Endothelial cell of umbilical vein (primary cell): ENCODE measurements around the gene DENND1A. TPM values are rescaled to one million over a fixed set of nuclear protein-coding genes. Genes with fewer than 3 reads are reported as not detected.

Experiments
- BruUV-seq: library from RNA; stranded (reverse); fragments of 400-500 nt; replicated peaks from 2 replicates; lab custom pipeline; 2021; lab: Mats Ljungman, UMichigan
- CTCF ChIA-PET: fragments of 300-600, 350-600 bp; sonication (Branson Sonifier 250); formaldehyde crosslinking; loops from one replicate; lab custom pipeline; 2021; ENCODE audit warnings: antibody characterized with exemption, inconsistent platforms; lab: Charles Lee
- POLR2A ChIA-PET: fragments of 300-600, 350-600 bp; sonication (Branson Sonifier 250); formaldehyde crosslinking; loops from one replicate; lab custom pipeline; 2021; ENCODE audit warnings: antibody characterized with exemption, inconsistent platforms; lab: Charles Lee
- DNase-seq: peaks from one replicate; pipeline ENCODE4 v3.0.0-alpha.2; 2011; ENCODE audit warnings: low read depth, low spot score
- FAIRE-seq: peaks from 2 replicates; lab custom pipeline; 2011; peaks lifted over from hg19 to GRCh38; lab: Jason Lieb, UNC
- H2AFZ ChIP-seq: 2 replicates; pipeline ENCODE4 v1.6.0; 2012; ENCODE audit warnings: low read depth, low read length, control low read depth, inconsistent platforms
- H3K27ac ChIP-seq: 2 replicates; pipeline ENCODE4 v1.5.1; 2011; ENCODE audit warnings: low read depth, mild to moderate bottlenecking, control low read depth, low read length, moderate library complexity; ENCODE audit not compliant: insufficient read depth
- H3K27me3 ChIP-seq, 2 experiments: 2 replicates each; pipeline versions ENCODE4 v1.6.0 to v1.6.1; 2011; ENCODE audit warnings: low read length in 2 of 2, mixed read lengths in 1 of 2; ENCODE audit not compliant: control insufficient read depth in 2 of 2, insufficient read depth in 2 of 2
- H3K36me3 ChIP-seq, 2 experiments: 2 replicates in 1 of 2; 3 replicates in 1 of 2; pipeline ENCODE4 v1.5.1; 2011; ENCODE audit warnings: low read length in 2 of 2, mild to moderate bottlenecking in 1 of 2, moderate library complexity in 1 of 2; ENCODE audit not compliant: control insufficient read depth in 2 of 2, insufficient read depth in 2 of 2; ENCODE audit errors: extremely low read depth in 1 of 2
- H3K4me1 ChIP-seq: 3 replicates; pipeline ENCODE4 v1.5.1; 2011; ENCODE audit warnings: mild to moderate bottlenecking, low read length; ENCODE audit not compliant: control insufficient read depth, insufficient read depth; ENCODE audit errors: extremely low read depth
- H3K4me2 ChIP-seq: 2 replicates; pipeline ENCODE4 v1.6.1; 2011; ENCODE audit warnings: low read length, control low read depth, mixed read lengths; ENCODE audit not compliant: insufficient read depth
- H3K4me3 ChIP-seq, 3 experiments: fragments of 200-600 bp in 1 of 3; sonication (generic), shearing (Covaris generic) in 1 of 3; replicated peaks in 1 of 3; 2 replicates each; pipeline ENCODE4 v1.5.1; 2011 to 2016; ENCODE audit warnings: control low read depth in 3 of 3, low read length in 3 of 3, mild to moderate bottlenecking in 2 of 3, inconsistent platforms in 1 of 3, low read depth in 1 of 3, moderate library complexity in 1 of 3; ENCODE audit not compliant: insufficient read depth in 1 of 3
- H3K79me2 ChIP-seq: 2 replicates; pipeline ENCODE4 v1.6.0; 2012; ENCODE audit warnings: low read length, inconsistent platforms; ENCODE audit not compliant: control insufficient read depth, insufficient read depth
- H3K9ac ChIP-seq: replicated peaks from 2 replicates; pipeline ENCODE3; 2011; ENCODE audit warnings: low read length, control low read depth; ENCODE audit not compliant: insufficient read depth; ENCODE audit errors: extremely low read depth
- H3K9me1 ChIP-seq: replicated peaks from 3 replicates; pipeline ENCODE4 v1.6.0; 2011; ENCODE audit warnings: mild to moderate bottlenecking, low read length; ENCODE audit not compliant: control insufficient read depth, insufficient read depth; ENCODE audit errors: extremely low read depth
- H3K9me3 ChIP-seq: replicated peaks from 2 replicates; pipeline ENCODE4 v1.5.1; 2012; ENCODE audit warnings: low read length, inconsistent platforms; ENCODE audit not compliant: control insufficient read depth, insufficient read depth
- H4K20me1 ChIP-seq: replicated peaks from 2 replicates; pipeline ENCODE3; 2011; ENCODE audit warnings: mild to moderate bottlenecking, low read length; ENCODE audit not compliant: control insufficient read depth, insufficient read depth; ENCODE audit errors: extremely low read depth
- EZH2 ChIP-seq: IDR thresholded peaks from 2 replicates; pipeline ENCODE4 v1.6.1; 2012; ENCODE audit warnings: borderline replicate concordance, low read depth, mild to moderate bottlenecking, moderate library complexity, low read length, inconsistent platforms; ENCODE audit not compliant: severe bottlenecking
- GATA2 ChIP-seq: IDR thresholded peaks from 2 replicates; pipeline ENCODE4 v1.7.0; 2011; ENCODE audit warnings: low read depth, mild to moderate bottlenecking, moderate library complexity, mixed read lengths, low read length; ENCODE audit not compliant: insufficient read length, insufficient read depth
- MYC ChIP-seq: IDR thresholded peaks from one replicate; pipeline ENCODE4 v1.6.1; 2011; ENCODE audit warnings: mild to moderate bottlenecking, low read depth, low read length
- POLR2A ChIP-seq: IDR thresholded peaks from 2 replicates; pipeline ENCODE4 v1.6.1; 2012; ENCODE audit warnings: low read depth, mild to moderate bottlenecking, control low read depth, low read length
- POLR2AphosphoS5 ChIP-seq: IDR thresholded peaks from 2 replicates; pipeline ENCODE4 v1.6.1; 2012; ENCODE audit warnings: low read depth, mild to moderate bottlenecking, control low read depth, low read length, moderate library complexity; ENCODE audit not compliant: insufficient read depth
- dilution Hi-C: fragments of 300-500 bp; cut with MboI; formaldehyde crosslinking; loops from one replicate; pipeline ENCODE4 v1.15.0; 2019; ENCODE audit warnings: low sequenced_read_pairs; ENCODE audit not compliant: extremely low pct_ligation_motif_present
- intact Hi-C: fragments of 100-400 bp; cut with micrococcal nuclease; formaldehyde crosslinking; loops from one replicate; pipeline ENCODE4 v1.10.0; 2022
- polyA plus RNA-seq, 4 experiments: library from polyadenylated mRNA; depleted of rRNA in 3 of 4; stranded (reverse) in 3 of 4; unstranded in 1 of 4; fragments of >200 nt; gene quantifications; 2 replicates each; pipeline versions ENCODE4 v1.2.1 to v1.2.3, GENCODE V29; 2011 to 2012; ENCODE audit warnings: missing spikeins in 1 of 4
- total RNA-seq: library from RNA; stranded (reverse); gene quantifications from 2 replicates; pipeline ENCODE4 v1.2.3, GENCODE V29; 2021
- TF ChIP-seq, protein P1 (sequence below), 2 donors: IDR thresholded peaks; 1 replicate in 1 of 2; 2 replicates in 1 of 2; pipeline ENCODE4 v1.5.1; 2011; ENCODE audit warnings: low read length in 2 of 2, mild to moderate bottlenecking in 2 of 2, moderate library complexity in 2 of 2, control low read depth in 1 of 2, inconsistent platforms in 1 of 2, low read depth in 1 of 2; ENCODE audit not compliant: insufficient read depth in 1 of 2; ENCODE audit errors: extremely low read depth in 1 of 2
- TF ChIP-seq, protein P2 (sequence below): IDR thresholded peaks from 2 replicates; pipeline ENCODE4 v1.6.1; 2011; ENCODE audit not compliant: insufficient read depth, insufficient read length

Gene DENND1A
- total and polyA plus RNA-seq, 2 donors (not counting 3 experiments of a cell fraction or from before 2014, with no cell fraction given) = 18.5 to 24.5 TPM

DNA sequence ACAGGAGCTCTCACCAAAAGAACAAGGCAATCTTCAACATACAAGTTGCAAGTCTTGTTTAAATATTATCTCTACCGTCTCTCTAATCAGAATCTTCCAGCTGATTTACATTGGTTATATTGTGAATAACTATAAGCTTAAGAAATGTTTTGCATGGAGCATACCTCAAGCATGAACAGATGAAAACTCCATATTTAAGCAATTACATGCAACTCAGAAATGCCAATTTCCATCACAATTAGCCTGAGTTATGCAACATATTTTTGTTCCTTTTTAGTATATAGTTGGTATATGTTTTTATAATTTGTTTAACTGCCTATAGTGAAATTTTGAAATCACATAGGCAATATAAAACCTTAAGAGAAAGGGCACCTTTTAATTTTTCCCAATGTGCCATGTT, 142.5 kb downstream of the DENND1A start:
- no peaks in the 10 kb centered on the region for H3K4me1 ChIP-seq
- dilution Hi-C loops = no loop called here
- no peak overlapping the region for H3K4me2 ChIP-seq
- H3K4me3 ChIP-seq = no peak overlapping the region
- no peak overlapping the region for H2AFZ ChIP-seq
- H3K9ac ChIP-seq = no peak overlapping the region
- ChIA-PET POLR2A (no interaction called here), CTCF (interaction anchor here (0.6 kb wide), 1 partner anchor 705 kb away, joined by 3 read pairs; no protein-coding TSS in a partner anchor)
- FAIRE-seq = no peak
- H3K79me2 ChIP-seq = no peaks in the 10 kb centered on the region
- no peak for DNase-seq
- no peaks in the 10 kb centered on the region for H3K9me1 ChIP-seq
- no peaks in the 10 kb centered on the region for H3K9me3 ChIP-seq
- no peaks in the 10 kb centered on the region for H3K36me3 ChIP-seq
- intact Hi-C loops = no loop called here
- H4K20me1 ChIP-seq = no peaks in the 10 kb centered on the region
- TF ChIP-seq MYC (no peak), POLR2A (no peak), POLR2AphosphoS5 (no peak), GATA2 (no peak), EZH2 (no peak)
- TF ChIP-seq, protein P1, sequence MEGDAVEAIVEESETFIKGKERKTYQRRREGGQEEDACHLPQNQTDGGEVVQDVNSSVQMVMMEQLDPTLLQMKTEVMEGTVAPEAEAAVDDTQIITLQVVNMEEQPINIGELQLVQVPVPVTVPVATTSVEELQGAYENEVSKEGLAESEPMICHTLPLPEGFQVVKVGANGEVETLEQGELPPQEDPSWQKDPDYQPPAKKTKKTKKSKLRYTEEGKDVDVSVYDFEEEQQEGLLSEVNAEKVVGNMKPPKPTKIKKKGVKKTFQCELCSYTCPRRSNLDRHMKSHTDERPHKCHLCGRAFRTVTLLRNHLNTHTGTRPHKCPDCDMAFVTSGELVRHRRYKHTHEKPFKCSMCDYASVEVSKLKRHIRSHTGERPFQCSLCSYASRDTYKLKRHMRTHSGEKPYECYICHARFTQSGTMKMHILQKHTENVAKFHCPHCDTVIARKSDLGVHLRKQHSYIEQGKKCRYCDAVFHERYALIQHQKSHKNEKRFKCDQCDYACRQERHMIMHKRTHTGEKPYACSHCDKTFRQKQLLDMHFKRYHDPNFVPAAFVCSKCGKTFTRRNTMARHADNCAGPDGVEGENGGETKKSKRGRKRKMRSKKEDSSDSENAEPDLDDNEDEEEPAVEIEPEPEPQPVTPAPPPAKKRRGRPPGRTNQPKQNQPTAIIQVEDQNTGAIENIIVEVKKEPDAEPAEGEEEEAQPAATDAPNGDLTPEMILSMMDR (IDR thresholded peaks at IDR 0.05; ENCODE audit: extremely low read depth in 1 of 2, insufficient read depth in 1 of 2, low read depth in 1 of 2, low read length in 2 of 2) = no peak
- TF ChIP-seq, protein P2, sequence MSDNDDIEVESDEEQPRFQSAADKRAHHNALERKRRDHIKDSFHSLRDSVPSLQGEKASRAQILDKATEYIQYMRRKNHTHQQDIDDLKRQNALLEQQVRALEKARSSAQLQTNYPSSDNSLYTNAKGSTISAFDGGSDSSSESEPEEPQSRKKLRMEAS = no peak
- H3K27me3 ChIP-seq = no peaks in the 10 kb centered on the region
- H3K27ac ChIP-seq = no peak overlapping the region
- no TSS peak for BruUV-seq
